Spleen (tissue), 7 donors: ENCODE results near the gene GSDMA.

Experiments
- POLR2AphosphoS5 ChIP-seq, 3 donors: sonication (generic); formaldehyde crosslinking; IDR thresholded peaks; one replicate each; pipeline ENCODE4 v1.5.1; 2017; ENCODE audit warnings: antibody characterized with exemption in 3 of 3
- TF ChIP-seq, protein P1 (sequence below), 11 experiments: fragments of 200-600 bp in 7 of 11; fragments of 450-650 bp in 4 of 11; sonication (generic) in 4 of 11; IDR thresholded peaks in 8 of 11; conservative IDR thresholded peaks in 3 of 11; 1 replicate in 7 of 11; 2 replicates in 4 of 11; pipeline versions ENCODE4 v1.4.0 to v1.8.0; 2016 to 2021; ENCODE audit warnings: antibody characterized with exemption in 11 of 11, inconsistent platforms in 4 of 11, mild to moderate bottlenecking in 1 of 11
- donor health status: DM: no; HTN: no; CAD: no; lungs with moderate emphysema.
- donor health status: DM: no; HTN: no; CAD: no.
- donor health status: DM: no; HTN: no; CAD: no.

DNA sequence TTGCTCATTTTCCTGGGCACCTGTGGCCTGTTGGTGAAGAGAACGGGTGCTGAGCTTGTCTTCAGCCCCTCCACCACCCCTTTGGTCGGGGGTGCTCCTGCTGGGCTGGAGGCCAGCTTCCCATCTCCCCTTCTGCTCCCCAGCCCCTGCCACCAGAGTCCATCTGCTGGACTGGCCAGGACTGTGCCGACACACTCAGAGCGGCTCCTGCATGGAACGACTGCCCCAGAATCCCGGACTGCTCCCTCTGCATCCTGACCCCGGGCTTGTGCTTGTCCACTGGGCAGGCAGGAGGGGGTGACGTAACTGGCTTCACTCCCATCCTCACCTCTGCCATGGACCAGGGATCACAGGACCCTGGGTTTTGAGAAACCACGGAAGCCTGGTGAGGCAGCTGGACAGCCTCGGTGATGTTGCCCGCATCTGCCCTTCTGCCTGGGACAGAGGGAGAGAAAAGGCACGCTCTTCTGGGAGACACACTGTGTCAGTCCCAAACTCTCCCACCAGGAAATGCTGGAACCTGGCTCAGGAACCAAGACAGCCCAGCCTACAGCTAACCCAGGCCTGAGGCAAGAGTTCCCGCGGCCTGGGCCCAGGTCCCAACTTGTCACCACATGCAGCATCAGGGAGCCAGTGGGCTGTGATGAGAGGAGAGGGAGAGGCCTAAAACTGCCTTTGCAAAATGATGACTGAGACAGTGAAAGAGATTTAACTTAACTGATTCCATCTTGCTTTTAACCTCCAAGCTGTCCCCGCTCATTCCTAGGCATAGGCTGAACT lies 16.1 kb upstream of the GSDMA start:
- TF ChIP-seq, protein P1, sequence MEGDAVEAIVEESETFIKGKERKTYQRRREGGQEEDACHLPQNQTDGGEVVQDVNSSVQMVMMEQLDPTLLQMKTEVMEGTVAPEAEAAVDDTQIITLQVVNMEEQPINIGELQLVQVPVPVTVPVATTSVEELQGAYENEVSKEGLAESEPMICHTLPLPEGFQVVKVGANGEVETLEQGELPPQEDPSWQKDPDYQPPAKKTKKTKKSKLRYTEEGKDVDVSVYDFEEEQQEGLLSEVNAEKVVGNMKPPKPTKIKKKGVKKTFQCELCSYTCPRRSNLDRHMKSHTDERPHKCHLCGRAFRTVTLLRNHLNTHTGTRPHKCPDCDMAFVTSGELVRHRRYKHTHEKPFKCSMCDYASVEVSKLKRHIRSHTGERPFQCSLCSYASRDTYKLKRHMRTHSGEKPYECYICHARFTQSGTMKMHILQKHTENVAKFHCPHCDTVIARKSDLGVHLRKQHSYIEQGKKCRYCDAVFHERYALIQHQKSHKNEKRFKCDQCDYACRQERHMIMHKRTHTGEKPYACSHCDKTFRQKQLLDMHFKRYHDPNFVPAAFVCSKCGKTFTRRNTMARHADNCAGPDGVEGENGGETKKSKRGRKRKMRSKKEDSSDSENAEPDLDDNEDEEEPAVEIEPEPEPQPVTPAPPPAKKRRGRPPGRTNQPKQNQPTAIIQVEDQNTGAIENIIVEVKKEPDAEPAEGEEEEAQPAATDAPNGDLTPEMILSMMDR (IDR thresholded peaks at IDR 0.05 in 8 of 11, conservative IDR thresholded peaks at IDR 0.05 in 3 of 11): no peak
- TF ChIP-seq POLR2AphosphoS5 (IDR thresholded peaks at IDR 0.05): no peak
